NCI-H146 treated with DMSO at 0.1 percent for 48 hours (cell line): ENCODE measurements around the gene ADISSP.

ENCODE experiments used
- DNase-seq: peaks from one replicate; lab custom pipeline; 2025; ENCODE audit not compliant: unreplicated experiment; lab: John Stamatoyannopoulos, UW

The ADISSP gene

DNA sequence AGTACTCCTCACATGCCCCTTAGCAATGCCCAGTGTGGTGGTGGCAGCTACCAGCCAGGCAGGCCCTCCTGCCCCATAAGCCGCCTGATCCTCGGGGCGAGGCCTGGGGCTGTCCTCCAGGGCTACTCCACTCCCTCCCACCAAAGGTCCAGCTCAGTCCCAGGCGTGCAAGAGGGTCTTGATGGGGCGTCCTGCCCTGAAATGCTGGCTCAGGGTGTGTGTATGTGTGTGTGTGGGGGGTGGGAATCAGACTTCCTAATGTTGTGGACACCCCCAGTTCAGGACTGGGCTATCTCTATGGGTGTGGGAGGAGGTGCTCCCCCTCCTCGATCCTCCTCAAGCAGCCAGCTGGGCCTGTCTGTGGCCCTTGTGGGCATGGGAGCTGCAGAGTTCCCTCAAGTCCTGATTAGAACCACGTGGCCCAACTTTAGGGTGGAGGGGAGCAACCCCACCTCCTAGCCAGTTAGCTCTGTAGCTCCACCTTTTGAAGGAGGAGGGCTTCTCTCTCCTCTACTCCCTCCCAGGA is 27.6 kb downstream of the ADISSP start:
- no peak for DNase-seq

- no peak for DNase-seq
Measured at GRCh38 chr20:3739054-3739925, 28.3 kb downstream of the ADISSP start.

- DNase-seq, result no peak
Measured at GRCh38 chr20:3738111-3739053, 29.2 kb downstream of the ADISSP start.

DNA sequence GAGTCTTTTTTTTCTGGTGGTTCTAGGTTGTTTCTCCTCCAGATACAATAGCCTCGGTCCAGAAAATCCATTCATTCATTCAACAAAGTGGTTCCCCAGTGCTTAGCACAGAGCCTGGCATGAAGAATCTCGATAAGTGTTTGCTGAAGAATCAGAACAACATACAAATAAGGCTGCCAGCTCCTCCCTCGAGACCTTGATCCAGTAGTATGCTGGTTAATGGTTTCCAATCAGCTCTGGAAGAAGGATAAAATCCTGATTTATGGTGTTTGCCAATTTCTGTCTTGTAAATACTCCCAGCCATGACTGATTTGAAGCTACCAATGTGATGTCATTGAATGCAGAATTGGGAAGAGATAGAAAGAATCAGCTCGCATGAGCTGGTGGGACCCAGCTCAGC is 31.8 kb downstream of the ADISSP start:
- DNase-seq, result no peak

GRCh38 chr20:3734111-3734843 is 33.3 kb downstream of the ADISSP start:
- DNase-seq, result no peak

- DNase-seq, result no peak
Measured at GRCh38 chr20:3733119-3733995, 34.2 kb downstream of the ADISSP start.

DNA sequence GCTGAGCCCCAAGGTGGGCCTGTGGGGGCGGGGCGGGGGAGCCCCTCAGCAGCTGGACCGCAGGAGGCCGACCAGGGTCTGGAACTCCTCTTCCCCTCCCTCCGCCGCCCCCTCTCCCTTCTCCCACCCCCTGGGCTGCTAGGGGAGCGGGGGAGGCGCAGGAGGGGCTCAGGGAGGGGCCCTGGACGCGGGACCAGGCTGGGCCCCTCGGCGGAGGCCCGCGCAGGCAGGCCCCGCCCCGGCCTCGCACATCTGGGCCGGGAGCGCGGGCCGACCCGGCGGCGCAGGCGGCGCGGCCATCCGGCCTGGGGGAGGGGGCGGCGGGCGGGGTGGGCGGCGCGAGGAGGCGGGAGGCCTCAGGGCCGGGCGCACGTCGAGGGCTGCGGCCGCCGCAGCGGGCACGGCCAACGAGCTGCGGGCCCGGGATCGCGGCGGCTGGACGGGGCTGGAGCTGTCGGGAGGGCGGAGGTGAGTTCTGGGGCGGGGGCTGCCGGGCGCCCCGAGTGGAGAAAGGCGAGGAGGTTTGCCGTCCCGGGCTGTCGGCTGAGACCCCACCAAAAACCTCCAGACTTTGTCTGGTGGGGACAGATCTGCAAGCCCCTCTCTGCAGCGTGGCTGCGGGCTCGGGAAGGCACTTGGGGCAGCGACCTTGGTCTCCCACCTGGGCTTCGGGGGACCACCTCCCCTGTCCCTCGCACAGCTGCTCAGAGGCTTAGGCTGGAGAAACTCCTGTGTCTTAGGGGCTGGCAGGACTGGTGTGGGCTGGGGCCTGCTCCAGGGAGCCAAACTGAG is 35.0 kb downstream of the ADISSP start, which contains the start of gene HSPA12B:
HSPA12B (plus strand) TSS at position 359 of the 792 bp plus-strand sequence. CDS start 5,990 bp downstream, outside the sequence.
- no peak for DNase-seq

- no peak for DNase-seq
Measured at GRCh38 chr20:3731944-3732326, 35.6 kb downstream of the ADISSP start.

GRCh38 chr20:3730803-3731672 is 36.5 kb downstream of the ADISSP start:
- DNase-seq, result no peak

- no peak for DNase-seq
Measured at GRCh38 chr20:3729811-3730540, 37.6 kb downstream of the ADISSP start.

DNA sequence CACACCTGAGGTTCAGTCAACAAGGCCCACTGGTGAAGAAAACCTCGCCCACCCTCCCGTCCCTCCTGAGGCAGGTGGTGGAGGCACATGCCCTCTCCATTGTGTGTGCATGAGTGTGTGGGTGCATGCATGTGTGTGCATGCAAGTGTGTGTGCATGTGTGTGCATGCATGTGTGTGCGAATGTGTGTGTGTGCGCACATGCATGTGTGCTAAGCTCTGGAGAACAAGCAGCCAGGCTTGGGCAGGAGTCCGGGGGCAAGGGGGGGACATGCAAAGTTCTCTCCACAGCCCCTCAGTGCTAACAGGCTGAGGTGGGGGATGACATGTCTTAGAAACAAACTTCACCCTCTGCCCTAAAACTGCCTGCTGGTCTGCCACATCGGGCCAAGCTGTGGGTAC is 38.2 kb downstream of the ADISSP start:
- DNase-seq, result no peak

GRCh38 chr20:3728876-3729275 is 38.7 kb downstream of the ADISSP start:
- DNase-seq, result no peak

DNA sequence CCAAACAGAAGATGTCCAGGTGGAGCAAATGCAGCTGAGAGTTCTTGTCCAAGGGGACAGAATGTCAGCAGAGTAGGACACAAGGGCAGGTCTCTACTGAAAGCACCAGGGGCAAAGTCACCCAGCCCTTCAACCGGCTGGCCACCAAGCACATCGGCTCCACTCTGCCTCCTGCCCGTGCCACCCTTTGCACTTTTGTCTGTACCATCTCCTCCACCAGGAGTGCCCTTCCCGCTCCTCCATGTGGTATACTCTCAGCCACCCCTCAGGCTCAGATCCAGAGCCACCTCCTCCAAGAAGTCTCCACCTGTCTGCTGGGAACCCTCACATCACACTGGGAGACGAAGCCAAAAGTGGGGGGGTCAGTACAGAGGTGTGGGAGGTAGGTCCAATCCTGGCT is 39.2 kb downstream of the ADISSP start:
- DNase-seq, result no peak

DNA sequence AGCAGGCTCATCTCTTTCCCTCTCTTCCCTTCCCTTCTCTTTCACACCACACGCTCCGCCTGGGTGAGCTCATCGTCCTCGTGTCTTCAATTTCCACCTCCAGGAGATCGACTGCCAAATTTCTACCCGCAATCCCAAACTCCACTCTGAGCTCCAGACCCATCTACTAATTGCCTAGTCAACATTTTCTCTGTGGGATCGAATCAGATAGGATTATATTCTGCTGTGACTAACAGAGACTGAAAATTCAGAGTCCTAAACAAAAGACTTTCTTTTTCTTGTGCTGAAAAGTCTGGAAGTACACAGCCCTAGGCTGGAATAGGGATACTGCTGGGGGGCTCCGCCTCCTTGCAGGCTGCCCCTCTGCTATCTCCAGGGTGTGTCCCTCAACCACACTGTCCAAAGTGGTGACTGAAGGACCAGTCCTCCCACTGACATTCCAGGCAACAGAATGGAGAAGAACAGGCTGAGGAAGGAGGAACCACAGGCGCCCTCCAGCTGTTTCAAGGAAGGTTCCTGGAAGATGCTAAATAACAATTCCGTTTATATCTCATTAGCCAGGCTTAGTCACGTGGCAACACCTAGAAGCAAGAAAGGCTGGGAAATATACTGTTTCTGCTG is 40.0 kb downstream of the ADISSP start:
- DNase-seq, result no peak

GRCh38 chr20:3724356-3724755 is 43.2 kb downstream of the ADISSP start:
- DNase-seq, result no peak

- no peak for DNase-seq
Measured at GRCh38 chr20:3723284-3723683, 44.3 kb downstream of the ADISSP start.

GRCh38 chr20:3721912-3722311 is 45.6 kb downstream of the ADISSP start:
- DNase-seq, result no peak
